HepG2 (cell line): ENCODE measurements around the gene GPR89A. TPM values are rescaled to one million over a fixed set of nuclear protein-coding genes. Genes with fewer than 3 reads are reported as not detected.

Experiments
- EED ChIP-seq: sonication (generic); formaldehyde crosslinking; IDR thresholded peaks from 2 replicates; pipeline ENCODE4 v1.5.0; 2020; ENCODE audit warnings: mild to moderate bottlenecking, missing genetic modification reagents
- ETV6 ChIP-seq: sonication (generic); formaldehyde crosslinking; conservative IDR thresholded peaks from 2 replicates; pipeline ENCODE4 v1.4.0; 2020; ENCODE audit warnings: missing genetic modification reagents
- HHEX ChIP-seq: IDR thresholded peaks from 2 replicates; pipeline ENCODE4 v1.6.1; 2016; ENCODE audit warnings: control low read depth
- HOXA7 ChIP-seq: sonication (generic); formaldehyde crosslinking; IDR thresholded peaks from 2 replicates; pipeline ENCODE4 v1.8.1; 2022; ENCODE audit warnings: mild to moderate bottlenecking, missing genetic modification reagents, moderate library complexity
- HOXA9 ChIP-seq: sonication (generic); formaldehyde crosslinking; IDR thresholded peaks from 2 replicates; pipeline ENCODE4 v1.8.1; 2022; ENCODE audit warnings: missing genetic modification reagents, mild to moderate bottlenecking, moderate library complexity, borderline replicate concordance
- KDM4B ChIP-seq: sonication (generic); formaldehyde crosslinking; IDR thresholded peaks from 2 replicates; pipeline ENCODE4 v1.4.0; 2020; ENCODE audit warnings: missing genetic modification reagents
- KMT2B ChIP-seq: IDR thresholded peaks from 2 replicates; pipeline ENCODE4 v1.6.1; 2016; ENCODE audit warnings: missing genetic modification reagents, missing compliant biosample characterization
- MTF2 ChIP-seq: sonication (generic); formaldehyde crosslinking; IDR thresholded peaks from 2 replicates; pipeline ENCODE4 v1.5.0; 2020; ENCODE audit warnings: missing genetic modification reagents, borderline replicate concordance
- NRL ChIP-seq: sonication (generic); formaldehyde crosslinking; IDR thresholded peaks from 2 replicates; pipeline ENCODE4 v1.5.0; 2020; ENCODE audit warnings: missing genetic modification reagents, mild to moderate bottlenecking, moderate library complexity, borderline replicate concordance
- RAD21 ChIP-seq: fragments of 450-650 bp; formaldehyde crosslinking; IDR thresholded peaks from 2 replicates; pipeline ENCODE4 v1.5.0; 2020; ENCODE audit warnings: mild to moderate bottlenecking
- REXO4 ChIP-seq: sonication (generic); formaldehyde crosslinking; IDR thresholded peaks from 2 replicates; pipeline ENCODE4 v1.8.0; 2022; ENCODE audit warnings: missing genetic modification reagents, mild to moderate bottlenecking, borderline replicate concordance
- SMAD9 ChIP-seq: sonication (generic); formaldehyde crosslinking; IDR thresholded peaks from 2 replicates; pipeline ENCODE4 v1.5.1; 2020; ENCODE audit warnings: mild to moderate bottlenecking, missing genetic modification reagents
- SRF ChIP-seq: IDR thresholded peaks from 2 replicates; pipeline ENCODE4 v1.6.1; 2011; ENCODE audit warnings: mild to moderate bottlenecking, low read depth, low read length, moderate library complexity
- TRIM24 ChIP-seq: sonication (generic); formaldehyde crosslinking; IDR thresholded peaks from 2 replicates; pipeline ENCODE4 v1.8.0; 2022; ENCODE audit warnings: mild to moderate bottlenecking, missing genetic modification reagents
- XRCC5 ChIP-seq: fragments of 200-400 bp; formaldehyde crosslinking; optimal IDR thresholded peaks from 2 replicates; pipeline ENCODE3; 2017; ENCODE audit warnings: mild to moderate bottlenecking, low read length
- ZBTB40 ChIP-seq, 2 experiments: fragments of 450-650 bp in 1 of 2; sonication (generic) in 1 of 2; formaldehyde crosslinking in 1 of 2; IDR thresholded peaks; 2 replicates each; pipeline versions ENCODE4 v1.6.1 to v1.8.0; 2016 to 2022; ENCODE audit warnings: antibody characterized with exemption in 1 of 2, mild to moderate bottlenecking in 1 of 2, missing genetic modification reagents in 1 of 2
- ZBTB49 ChIP-seq: sonication (generic); formaldehyde crosslinking; IDR thresholded peaks from 2 replicates; pipeline ENCODE4 v1.4.0; 2020; ENCODE audit warnings: missing genetic modification reagents, borderline replicate concordance
- ZNF446 ChIP-seq: sonication (generic); formaldehyde crosslinking; IDR thresholded peaks from 2 replicates; pipeline ENCODE4 v1.5.0; 2020; ENCODE audit warnings: mild to moderate bottlenecking, missing genetic modification reagents
- ZNF615 ChIP-seq: sonication (generic); formaldehyde crosslinking; IDR thresholded peaks from 2 replicates; pipeline ENCODE4 v1.5.0; 2020; ENCODE audit warnings: mild to moderate bottlenecking, missing genetic modification reagents, borderline replicate concordance
- ZNF737 ChIP-seq: sonication (generic); formaldehyde crosslinking; IDR thresholded peaks from 2 replicates; pipeline ENCODE4 v1.5.0; 2020; ENCODE audit warnings: missing genetic modification reagents, mild to moderate bottlenecking, borderline replicate concordance
- polyA plus RNA-seq, 8 experiments: library from polyadenylated mRNA; depleted of rRNA in 3 of 8; stranded (reverse) in 7 of 8; unstranded in 1 of 8; fragments of >200 nt; fragmentation: Illumina TruSeq in 4 of 8; extraction: Trizol in 4 of 8; gene quantifications; 2 replicates each; pipeline versions ENCODE4 v1.2.1 to v1.2.3, GENCODE V29; 2011 to 2016; ENCODE audit warnings: low read depth in 4 of 8, missing spikeins in 1 of 8, mixed read lengths in 1 of 8; ENCODE audit not compliant: insufficient read depth in 1 of 8
- total RNA-seq, 5 experiments: library from RNA; depleted of rRNA; stranded (reverse); fragments of >200 nt; fragmentation: Illumina TruSeq; extraction: Trizol; gene quantifications; 2 replicates each; pipeline ENCODE4 v1.2.3, GENCODE V29; 2016; ENCODE audit warnings: low read depth in 1 of 5

Gene GPR89A
- total and polyA plus RNA-seq, 2 of the 13 experiments (the other 11 are each of a cell fraction or from before 2014, with no cell fraction given): 23.4 to 32.6 TPM

- TF ChIP-seq SMAD9: no peak
- TF ChIP-seq HHEX (CRISPR knock-in tag): no peak
- TF ChIP-seq HOXA9 (CRISPR knock-in tag): no peak
- TF ChIP-seq MTF2 (CRISPR knock-in tag): no peak
- peak; percentile 42; the same call in 1 of the 2 replicates for TF ChIP-seq KMT2B
- TF ChIP-seq TRIM24: no peak
- TF ChIP-seq ZNF615 (CRISPR knock-in tag): no peak
- TF ChIP-seq NRL: 0 out of 2 replicates have a peak, but pooled peaks have one; percentile 57
- TF ChIP-seq KDM4B (CRISPR knock-in tag): no peak
- no peak for TF ChIP-seq XRCC5
- no peak for TF ChIP-seq ZBTB40 (IDR thresholded peaks at IDR 0.05)
- TF ChIP-seq ZBTB40 (CRISPR knock-in tag; IDR thresholded peaks at IDR 0.05): peak; percentile 54; the same call in 1 of the 2 replicates
- TF ChIP-seq ZNF446 (CRISPR knock-in tag): 0 out of 2 replicates have a peak, but pooled peaks have one; percentile 47
- no peak for TF ChIP-seq ETV6 (CRISPR knock-in tag)
- TF ChIP-seq RAD21 (CRISPR knock-in tag): no peak
- TF ChIP-seq REXO4: no peak
- TF ChIP-seq ZNF737 (CRISPR knock-in tag): peak; percentile 86; the same call in 1 of the 2 replicates
- TF ChIP-seq EED (CRISPR knock-in tag): no peak
- no peak for TF ChIP-seq ZBTB49 (CRISPR knock-in tag)
- TF ChIP-seq HOXA7 (CRISPR knock-in tag): no peak
- no peak for TF ChIP-seq SRF
These were observed 106.8 kb downstream of the GPR89A start (continued) for GRCh38 chr1:145714524-145715111.
